Stimulated activated CD4-positive, alpha-beta T cell treated with anti-CD3 and anti-CD28 coated beads, Interleukin-1b, Interleukin-23, amount 100 ng/mL, for 1 hour (primary cell): ENCODE measurements around the gene ARPC5L.
A peak's percentile ranks its signal among the peaks of the same experiment; 100 is the strongest.
"Not testable (repeated sequence)": the region's sequence is repeated elsewhere in the genome, so short reads cannot be mapped to it uniquely, and the experiment has no call there.

Experiments used
- DNase-seq, 2 donors: peaks; one replicate each; pipeline ENCODE4 v3.0.0-alpha.2; 2020; ENCODE audit warnings: low read depth in 2 of 2

Gene ARPC5L

GRCh38 chr9:124841075-124841821 lies 20.7 kb upstream of the ARPC5L start:
- DNase-seq = no peak

- no peak for DNase-seq
These were observed 18.4 kb upstream of the ARPC5L start for GRCh38 chr9:124843456-124844034.

- no peak for DNase-seq
These were observed 17.6 kb upstream of the ARPC5L start for GRCh38 chr9:124844291-124844690.

- DNase-seq = not testable (repeated sequence)
These were observed 15.5 kb upstream of the ARPC5L start for GRCh38 chr9:124846467-124846866.

GRCh38 chr9:124846969-124847368 lies 15.0 kb upstream of the ARPC5L start:
- DNase-seq = no peak

- DNase-seq = no peak
These were observed 12.1 kb upstream of the ARPC5L start for GRCh38 chr9:124849801-124850200.

- DNase-seq = no peak
These were observed 9.7 kb upstream of the ARPC5L start for GRCh38 chr9:124852121-124852828.

GRCh38 chr9:124852829-124853531 lies 8.9 kb upstream of the ARPC5L start, which contains the start of gene WDR38:
Gene WDR38 (plus strand): TSS chr9:124853460. CDS start chr9:124853532, 72 bp downstream.
- peak; percentile 49 to 50 for DNase-seq

- no peak for DNase-seq
These were observed 8.3 kb upstream of the ARPC5L start for GRCh38 chr9:124853605-124854143.

- no peak for DNase-seq
These were observed 7.8 kb upstream of the ARPC5L start for GRCh38 chr9:124854161-124854560.

GRCh38 chr9:124854822-124855221 lies 7.1 kb upstream of the ARPC5L start:
- DNase-seq = no peak

- DNase-seq = no peak
These were observed 6.4 kb upstream of the ARPC5L start for GRCh38 chr9:124855566-124855943.

GRCh38 chr9:124855944-124856765 lies 5.8 kb upstream of the ARPC5L start:
- no peak for DNase-seq

- DNase-seq = no peak
These were observed 4.3 kb upstream of the ARPC5L start for GRCh38 chr9:124857533-124858162.

- no peak for DNase-seq
These were observed 3.4 kb upstream of the ARPC5L start for GRCh38 chr9:124858330-124859046.

- no peak for DNase-seq
These were observed 1.9 kb upstream of the ARPC5L start for GRCh38 chr9:124859803-124860581.

- no peak for DNase-seq
These were observed 1.2 kb upstream of the ARPC5L start for GRCh38 chr9:124860582-124861341.

GRCh38 chr9:124863371-124863871 lies 1.5 kb downstream of the ARPC5L start:
- DNase-seq = no peak
